Frontal cortex (tissue), 4 donors: ENCODE data around the gene POLH. TPM values are rescaled to one million over a fixed set of nuclear protein-coding genes. Genes with fewer than 3 reads are reported as not detected.

Experiments used
- DNase-seq, 2 donors: peaks; one replicate each; pipeline ENCODE4 v3.0.0; 2012; ENCODE audit warnings: low spot score in 2 of 2
- FAIRE-seq: peaks from 2 replicates; lab custom pipeline; 2012; peaks lifted over from hg19 to GRCh38; lab: Jason Lieb, UNC
- total RNA-seq: library from RNA; depleted of rRNA; stranded (reverse); fragments of >200 nt; gene quantifications from one replicate; pipeline ENCODE4 v1.2.3, GENCODE V29; 2014
- donor health status: control.
- donor health status: control.
- donor health status: control.

Gene POLH
- total RNA-seq, 1 donor from 2014 or later = 10.2 TPM

DNA sequence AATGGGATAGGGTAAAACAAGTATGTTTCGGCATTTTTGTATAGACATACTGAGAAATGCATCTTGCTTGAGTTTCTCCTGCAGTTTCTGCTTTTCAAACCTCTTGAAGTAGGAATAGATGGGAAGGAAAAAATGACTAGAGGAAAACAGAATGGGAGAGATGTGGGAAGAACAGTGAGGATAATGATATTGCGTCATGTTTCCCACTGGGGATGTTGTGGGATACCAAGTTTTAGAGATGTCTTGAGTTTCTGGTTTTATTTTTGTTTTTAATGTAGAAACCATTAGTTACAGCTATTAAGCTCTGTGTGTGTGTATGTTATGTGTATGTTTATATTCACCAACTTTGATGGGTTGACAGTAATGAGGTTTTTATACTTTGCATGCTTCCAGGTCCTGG lies 24.6 kb downstream of the POLH start:
- DNase-seq (no peak), FAIRE-seq (no peak)

GRCh38 chr6:43604174-43604573 lies 28.2 kb downstream of the POLH start:
- DNase-seq = no peak
- no peak for FAIRE-seq

DNA sequence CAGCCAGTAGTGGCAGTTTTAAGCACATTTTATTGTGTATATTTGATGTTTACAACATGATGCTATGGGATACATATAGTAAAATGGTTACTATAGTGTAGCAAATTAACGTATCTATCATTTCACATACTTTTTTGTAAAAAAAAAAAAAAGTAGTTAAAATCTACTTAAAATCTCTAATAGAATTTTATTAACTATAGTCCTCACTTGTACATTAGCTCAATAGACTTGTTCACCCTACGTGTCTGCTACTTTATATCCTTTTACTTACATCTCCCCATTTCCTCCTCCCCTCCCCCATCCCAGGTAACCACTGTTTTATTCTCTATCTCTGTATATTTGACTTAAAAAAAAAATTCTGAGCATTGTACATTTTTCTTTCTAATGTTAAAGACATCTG lies 30.0 kb downstream of the POLH start:
- DNase-seq (no peak), FAIRE-seq (no peak)

- FAIRE-seq (no peak), DNase-seq (peak in 1 of 2 donors; percentile 58)
Measured at GRCh38 chr6:43608310-43608763, 32.4 kb downstream of the POLH start.

DNA sequence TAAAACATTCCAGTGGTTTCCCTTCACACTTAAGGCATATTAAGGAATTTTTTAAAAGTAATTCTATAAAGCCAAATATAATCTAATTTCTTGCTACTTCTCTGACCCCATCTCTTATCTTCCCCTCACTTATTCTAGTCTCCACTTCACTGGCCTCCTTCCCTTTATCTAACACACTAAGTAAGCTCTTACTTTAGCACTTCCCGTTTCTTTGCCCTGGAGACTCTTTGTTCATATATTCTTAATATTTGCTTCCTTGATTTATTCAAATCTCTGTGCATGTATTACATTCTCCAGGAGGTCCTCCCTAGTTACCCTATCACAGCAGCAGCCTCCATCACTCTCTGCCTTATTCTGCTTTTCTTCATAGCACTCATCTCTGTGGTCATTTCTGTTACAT lies 32.8 kb downstream of the POLH start:
- no peak for FAIRE-seq
- no peak for DNase-seq

GRCh38 chr6:43609402-43609801 lies 33.4 kb downstream of the POLH start:
- DNase-seq = no peak
- FAIRE-seq = no peak

GRCh38 chr6:43610431-43610830 lies 34.4 kb downstream of the POLH start:
- DNase-seq (no peak), FAIRE-seq (no peak)

DNA sequence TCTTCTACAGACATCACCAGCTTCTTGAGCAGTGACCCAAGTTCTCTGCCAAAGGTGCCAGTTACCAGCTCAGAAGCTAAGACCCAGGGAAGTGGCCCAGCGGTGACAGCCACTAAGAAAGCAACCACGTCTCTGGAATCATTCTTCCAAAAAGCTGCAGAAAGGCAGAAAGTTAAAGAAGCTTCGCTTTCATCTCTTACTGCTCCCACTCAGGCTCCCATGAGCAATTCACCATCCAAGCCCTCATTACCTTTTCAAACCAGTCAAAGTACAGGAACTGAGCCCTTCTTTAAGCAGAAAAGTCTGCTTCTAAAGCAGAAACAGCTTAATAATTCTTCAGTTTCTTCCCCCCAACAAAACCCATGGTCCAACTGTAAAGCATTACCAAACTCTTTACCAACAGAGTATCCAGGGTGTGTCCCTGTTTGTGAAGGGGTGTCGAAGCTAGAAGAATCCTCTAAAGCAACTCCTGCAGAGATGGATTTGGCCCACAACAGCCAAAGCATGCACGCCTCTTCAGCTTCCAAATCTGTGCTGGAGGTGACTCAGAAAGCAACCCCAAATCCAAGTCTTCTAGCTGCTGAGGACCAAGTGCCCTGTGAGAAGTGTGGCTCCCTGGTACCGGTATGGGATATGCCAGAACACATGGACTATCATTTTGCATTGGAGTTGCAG lies 37.9 kb downstream of the POLH start:
- FAIRE-seq = no peak

DNA sequence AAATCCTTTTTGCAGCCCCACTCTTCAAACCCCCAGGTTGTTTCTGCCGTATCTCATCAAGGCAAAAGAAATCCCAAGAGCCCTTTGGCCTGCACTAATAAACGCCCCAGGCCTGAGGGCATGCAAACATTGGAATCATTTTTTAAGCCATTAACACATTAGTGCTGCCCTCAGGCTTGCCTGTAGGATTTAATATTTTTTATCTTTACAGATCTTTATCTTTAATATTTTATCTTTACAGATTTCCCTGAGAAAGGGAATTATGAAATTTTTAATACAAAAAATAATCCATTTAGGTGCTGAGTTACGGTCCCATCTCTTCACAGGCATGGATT lies 38.4 kb downstream of the POLH start:
- DNase-seq = no peak
- FAIRE-seq = no peak

More for the DNA sequence above, 37.9 kb downstream of the POLH start:
- DNase-seq = no peak

DNA sequence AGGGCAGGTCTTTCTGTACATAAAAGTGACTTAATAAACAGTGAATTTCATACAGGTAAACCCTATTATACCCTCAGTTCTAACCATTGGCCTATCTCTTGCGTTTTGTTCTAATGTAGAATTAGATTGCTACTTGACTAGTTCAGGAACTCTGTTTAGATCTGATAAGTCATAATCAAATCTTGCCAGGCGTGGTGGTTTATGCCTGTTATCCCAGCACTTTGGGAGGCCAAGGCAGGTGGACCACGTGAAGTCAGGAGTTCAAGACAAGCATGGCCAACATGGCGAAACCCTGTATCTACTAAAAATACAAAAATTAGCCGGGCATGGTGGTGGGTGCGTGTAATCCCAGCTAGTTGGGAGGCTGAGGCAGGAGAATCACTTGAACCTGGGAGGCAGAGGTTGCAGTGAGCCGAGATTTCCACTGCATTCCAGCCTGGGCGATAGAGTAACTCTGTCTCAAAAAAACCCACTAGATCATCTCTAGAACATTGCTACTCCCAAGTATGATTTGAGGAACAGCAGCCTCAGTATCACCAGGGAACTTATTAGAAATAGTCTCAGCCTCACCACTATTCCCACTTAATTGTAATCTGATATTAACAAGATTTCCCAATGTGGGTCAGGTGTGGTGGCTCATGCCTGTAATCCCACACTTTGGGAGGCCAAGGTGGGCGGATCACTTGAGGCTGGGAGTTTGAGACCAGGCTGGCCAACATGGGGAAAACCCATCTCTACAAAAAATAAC lies 40.9 kb downstream of the POLH start:
- no peak for FAIRE-seq
- DNase-seq = no peak

DNA sequence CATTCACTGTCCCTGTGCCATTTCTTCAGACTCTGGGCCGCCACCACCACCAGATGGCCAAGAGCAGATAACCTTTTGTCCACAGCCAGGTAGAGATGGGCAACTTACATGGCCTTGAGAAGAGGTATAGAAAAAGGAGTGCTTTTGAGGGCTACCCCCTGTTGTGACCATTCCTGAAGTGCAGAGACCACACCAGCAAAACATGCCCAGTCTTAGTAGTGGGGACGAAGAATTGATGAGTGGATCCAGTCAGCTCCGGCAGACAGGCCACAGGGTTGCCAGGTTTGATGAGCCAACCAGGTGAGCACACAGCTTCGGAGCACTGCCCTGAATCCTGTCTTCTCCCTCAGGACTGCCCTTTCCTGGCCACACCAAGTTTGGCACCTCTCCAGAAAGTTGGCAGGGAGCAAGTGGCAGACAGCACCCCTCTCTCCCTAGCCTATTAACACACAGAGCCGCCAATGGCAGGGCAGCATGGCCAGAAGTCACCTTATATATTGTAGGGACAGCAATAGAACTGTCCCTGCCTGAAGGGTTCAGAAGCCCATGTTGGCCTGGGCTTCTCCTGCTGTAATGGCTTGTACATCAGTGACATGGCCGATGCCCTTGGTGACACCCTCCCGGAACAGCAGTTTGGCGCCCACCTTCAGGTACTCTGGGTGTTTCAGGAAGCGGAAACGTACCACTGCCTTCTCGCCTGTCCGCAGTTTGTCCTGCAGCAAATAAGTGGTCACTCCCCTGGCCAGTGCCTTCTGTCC lies 45.3 kb downstream of the POLH start:
- DNase-seq = no peak
- FAIRE-seq = no peak

DNA sequence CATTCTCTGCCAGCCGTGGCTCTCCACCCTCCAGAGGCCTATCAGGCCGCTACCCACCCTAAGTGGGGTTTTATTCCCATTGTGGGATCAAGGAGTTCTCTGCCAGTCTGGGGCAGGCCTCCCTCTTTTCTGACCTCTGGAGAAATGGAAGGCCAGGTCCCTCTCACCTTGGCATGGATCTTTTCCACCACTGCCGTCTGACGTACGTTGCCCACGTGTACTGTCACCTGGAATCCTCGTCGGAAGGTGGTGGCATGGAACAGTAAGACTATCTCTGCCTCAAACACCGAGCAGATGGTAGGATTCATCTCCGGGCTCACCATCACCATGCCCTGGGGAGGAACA lies 45.8 kb downstream of the POLH start:
- DNase-seq (no peak), FAIRE-seq (no peak)

DNA sequence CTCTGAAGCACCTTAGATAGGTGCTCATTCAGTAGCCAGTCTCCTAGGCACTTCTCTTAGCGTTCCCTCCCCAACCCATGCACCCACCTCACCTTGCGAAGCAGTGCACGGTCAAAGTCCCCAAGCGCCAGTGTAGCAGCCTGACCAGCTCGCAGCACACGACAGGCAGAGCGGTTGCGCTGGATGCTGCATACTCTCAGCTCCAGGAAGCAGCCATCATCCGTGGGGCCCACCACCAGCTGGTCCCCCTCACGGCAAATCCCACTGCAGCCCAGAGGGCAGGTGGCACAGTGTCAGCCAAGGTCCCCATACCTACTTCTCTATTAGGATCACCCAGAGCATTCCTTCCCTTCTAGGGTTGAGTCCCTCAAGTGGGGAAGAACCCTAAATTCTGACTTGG lies 46.6 kb downstream of the POLH start:
- DNase-seq (no peak), FAIRE-seq (no peak)

GRCh38 chr6:43623880-43624785 lies 48.1 kb downstream of the POLH start:
- FAIRE-seq (no peak), DNase-seq (no peak)

- FAIRE-seq = no peak
- DNase-seq = no peak
Measured at GRCh38 chr6:43624786-43625288, 48.9 kb downstream of the POLH start.

DNA sequence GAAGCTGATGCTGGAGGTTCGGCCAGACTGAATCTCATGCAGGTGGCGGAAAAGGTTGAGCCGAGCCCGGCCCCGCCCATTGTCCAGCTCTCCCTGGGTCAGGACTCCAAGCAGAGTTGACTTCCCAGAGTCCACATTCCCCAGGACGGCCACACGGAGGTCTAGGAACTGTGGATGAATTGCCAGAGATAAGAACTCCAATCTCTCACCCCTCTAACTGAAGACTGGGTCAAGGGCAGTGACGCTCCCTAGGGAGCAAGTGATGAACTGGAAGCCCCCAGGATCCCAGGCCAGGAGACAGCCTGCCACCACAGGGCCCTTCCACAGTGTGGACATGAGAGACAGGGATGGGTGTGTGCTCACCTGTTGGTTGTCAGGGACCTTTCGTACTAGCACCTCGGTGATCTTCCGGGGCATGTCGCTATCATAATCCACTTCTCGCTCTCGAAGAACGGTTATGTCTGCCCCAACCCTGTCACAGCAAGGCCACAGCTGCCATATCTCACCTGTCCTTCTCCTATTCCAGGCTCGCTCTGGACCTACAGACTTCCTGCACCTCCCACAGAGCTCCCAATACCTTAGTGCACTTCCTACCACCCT lies 49.5 kb downstream of the POLH start:
- DNase-seq (no peak), FAIRE-seq (no peak)

- no peak for FAIRE-seq
Measured at GRCh38 chr6:43627008-43627825, 51.2 kb downstream of the POLH start.

DNA sequence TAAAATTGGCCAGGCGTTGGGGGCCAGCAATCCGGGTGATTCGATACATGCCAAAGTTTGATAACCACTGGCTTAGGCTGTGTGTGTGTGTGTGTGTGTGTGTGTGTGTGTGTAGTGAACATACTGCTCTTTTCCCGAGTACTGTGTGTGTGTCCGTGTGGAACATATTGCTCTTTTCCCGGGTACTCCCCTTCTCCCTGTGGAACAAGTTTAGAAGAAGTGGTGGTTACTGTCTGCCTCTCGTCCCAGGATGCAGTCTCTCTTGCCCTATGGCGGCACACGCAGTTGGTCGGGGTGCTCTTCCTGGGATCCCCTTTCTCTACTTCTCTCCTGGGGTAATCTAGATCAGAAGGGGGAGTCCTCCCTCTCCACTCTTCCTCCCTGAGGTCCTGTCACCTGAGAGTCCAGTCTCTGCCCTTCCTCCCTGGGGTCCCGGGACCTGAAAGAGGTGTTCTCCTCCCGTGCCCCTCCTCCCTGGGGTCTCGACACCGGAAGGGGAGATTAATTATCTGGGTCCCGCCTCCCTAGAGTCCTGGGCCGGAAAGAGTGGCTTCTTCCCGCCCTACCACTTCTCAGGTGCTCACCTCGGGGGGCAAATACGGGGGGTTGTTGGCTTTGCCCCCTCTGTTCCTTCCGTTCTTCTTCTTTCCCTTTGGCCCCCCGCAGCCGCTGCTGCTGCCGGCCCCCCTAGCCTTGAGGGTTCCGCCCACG lies 52.6 kb downstream of the POLH start:
- no peak for FAIRE-seq
- peak; percentile 29 to 34 for DNase-seq

More at GRCh38 chr6:43627008-43627825, 51.2 kb downstream of the POLH start:
- peak; percentile 40 to 66 for DNase-seq
